Ovary (tissue), 10 donors: Measurements from ENCODE around the gene TMEM169. TPM values are rescaled to one million over a fixed set of nuclear protein-coding genes. Genes with fewer than 3 reads are reported as not detected.

Experiments used
- DNase-seq, 5 donors: peaks; one replicate each; pipeline ENCODE4 v3.0.0-alpha.2; 2019 to 2020
- H3K27ac ChIP-seq, 2 donors: fragments of 200-600 bp; one replicate each; pipeline versions ENCODE4 v1.5.1 to v1.8.0; 2019 to 2022
- H3K27me3 ChIP-seq: fragments of 200-600 bp; one replicate; pipeline ENCODE4 v1.8.0; 2022
- H3K36me3 ChIP-seq: fragments of 200-600 bp; sonication (generic); one replicate; pipeline ENCODE4 v1.5.1; 2019
- H3K4me1 ChIP-seq: one replicate; pipeline ENCODE4 v1.8.1; 2013; ENCODE audit warnings: mild to moderate bottlenecking, moderate library complexity; ENCODE audit not compliant: insufficient read depth
- H3K4me3 ChIP-seq: fragments of 200-600 bp; sonication (generic); one replicate; pipeline ENCODE4 v1.5.1; 2017
- H3K9me3 ChIP-seq, 2 donors: fragments of 200-600 bp in 1 of 2; sonication (generic) in 1 of 2; one replicate each; pipeline versions ENCODE4 v1.5.1 to v1.8.1; 2013 to 2019; ENCODE audit warnings: mild to moderate bottlenecking in 1 of 2, moderate library complexity in 1 of 2
- CTCF ChIP-seq, 3 donors: fragments of 450-650 bp in 2 of 3; fragments of 200-600 bp in 1 of 3; IDR thresholded peaks; one replicate each; pipeline versions ENCODE4 v1.5.1 to v1.8.0; 2016 to 2022; ENCODE audit warnings: antibody characterized with exemption in 3 of 3, mild to moderate bottlenecking in 1 of 3
- EP300 ChIP-seq: sonication (generic); formaldehyde crosslinking; IDR thresholded peaks from one replicate; pipeline ENCODE4 v1.6.1; 2017; ENCODE audit warnings: antibody characterized with exemption
- POLR2A ChIP-seq: fragments of 450-650 bp; IDR thresholded peaks from one replicate; pipeline ENCODE4 v1.6.1; 2017; ENCODE audit warnings: antibody characterized with exemption, mild to moderate bottlenecking, moderate library complexity
- WGBS, 3 donors: extraction: QIAGEN DNeasy Blood & Tissue Kit in 1 of 3; methylation state at CpG; one replicate each; pipeline versions ENCODE4 v1.1.5 to v1.1.7; 2013 to 2017; 5-methylcytosine and 5-hydroxymethylcytosine counted together
- intact Hi-C, 4 donors: fragments of 100-400 bp; cut with DNase I; formaldehyde crosslinking; loops; one replicate each; pipeline versions ENCODE4 v1.11.0 to v1.15.1; 2022 to 2023
- long read RNA-seq, 3 donors: library from polyadenylated mRNA in 2 of 3; unstranded in 2 of 3; transcript quantifications; one replicate each; pipeline ENCODE4 v2.0.0 and lab custom pipeline, GENCODE V29; 2021 to 2026
- polyA plus RNA-seq, 2 donors: library from polyadenylated mRNA; stranded (reverse); fragments of 200-250 nt in 1 of 2; fragments of 350-450 nt in 1 of 2; fragmentation: Illumina TruSeq in 1 of 2; extraction: RNeasy Lipid Tissue Mini Kit (QIAGEN cat#74804) in 1 of 2; gene quantifications; one replicate each; pipeline ENCODE4 v1.2.3, GENCODE V29; 2013 to 2014
- total RNA-seq, 7 donors: library from RNA; depleted of rRNA in 2 of 7; stranded (reverse); fragments of >200 nt in 2 of 7; fragmentation: NEBNext Ultra II Directional in 3 of 7; extraction: Animal tissue kit (Norgen Biotek cat#: 25700) in 3 of 7; gene quantifications; one replicate each; pipeline versions ENCODE4 v1.1.0 to v1.2.4, GENCODE V29; 2016 to 2023
- donor health status: DM: no; HTN: no; CAD: no; lungs with moderate emphysema.
- donor health status: DM: no; HTN: no; CAD: no.
- donor health status: Bipolar disorder and iron deficiency.
- donor health status: DM: yes; HTN: yes; CAD: no.
- donor health status: DM: no; HTN: no; CAD: no.
- donor health status: DM: yes; HTN: yes; CAD: no.

The TMEM169 gene
- total RNA-seq (under 1 TPM; 0.25 to 0.79 (median 0.37) TPM), polyA plus RNA-seq (under 1 TPM; 0.24 to 0.65 TPM)
- long read RNA-seq, donor 1 = 0 reads
- long read RNA-seq, donor 2, partial matches to known transcripts = 0 of 1 reads
- long read RNA-seq, donor 2, other reads (novel, unspliced or antisense) = 0 of 1 reads
- long read RNA-seq, donor 3, partial matches to known transcripts = 0 of 1 reads
- long read RNA-seq, donor 3, other reads (novel, unspliced or antisense) = 1 of 1 reads

GRCh38 chr2:216081487-216082116 is at the start of gene TMEM169, which contains the start of gene PECR:
TMEM169 (plus strand) TSS chr2:216081919; CDS start chr2:216095964, 14,045 bp downstream.
PECR (minus strand) TSS chr2:216081809; CDS start chr2:216081741, 68 bp downstream.
- Histone ChIP-seq H3K9me3 (no peaks in the 10 kb centered on the region), H3K4me1 (peaks cover 6% of the 10 kb centered on the region), H3K27ac (no peak within 1 kb of the TSS), H3K27me3 (no peaks in the 10 kb centered on the region), H3K4me3 (peak within 1 kb of the TSS; percentile 60), H3K36me3 (no peaks in the 10 kb centered on the region)
- TF ChIP-seq EP300 (no peak), POLR2A (peak; percentile 2)
- WGBS, 3 donors = 0 to 1% (median 1%) methylated on average over 31 to 44 of the region's 44 CpGs
- DNase-seq = peak; percentile 76 to 85 (median 78)
- intact Hi-C loops = no loop called here

- Histone ChIP-seq H3K27ac (no peak overlapping the region), H3K4me3 (no peak overlapping the region), H3K27me3 (no peaks in the 10 kb centered on the region), H3K4me1 (peaks cover 2% of the 10 kb centered on the region), H3K9me3 (no peaks in the 10 kb centered on the region), H3K36me3 (no peaks in the 10 kb centered on the region)
- TF ChIP-seq POLR2A (no peak), CTCF (IDR thresholded peaks at IDR 0.05) (no peak), EP300 (no peak)
- 83 to 97% (median 85%) methylated on average over 1 of the region's 1 CpG for WGBS, 3 donors
- no peak for DNase-seq
- intact Hi-C loops = loop anchor here in 1 of 4 donors (10.0 kb wide), 1 partner anchor 633 kb away; no protein-coding TSS in a partner anchor
Observed at GRCh38 chr2:216031960-216032689, 49.6 kb upstream of the TMEM169 start.

- Histone ChIP-seq H3K9me3 (no peaks in the 10 kb centered on the region), H3K27ac (no peak overlapping the region), H3K36me3 (no peaks in the 10 kb centered on the region), H3K4me1 (peaks cover 2% of the 10 kb centered on the region), H3K27me3 (no peaks in the 10 kb centered on the region), H3K4me3 (no peak overlapping the region)
- TF ChIP-seq POLR2A = no peak
- TF ChIP-seq EP300 = no peak
- no peak for TF ChIP-seq CTCF (IDR thresholded peaks at IDR 0.05)
- no peak for DNase-seq
- 97 to 98% (median 97%) methylated on average over 3 of the region's 3 CpGs for WGBS, 3 donors
- intact Hi-C loops = loop anchor here in 1 of 4 donors (10.0 kb wide), 1 partner anchor 631 kb away; no protein-coding TSS in a partner anchor
Observed at GRCh38 chr2:216033403-216033802, 48.3 kb upstream of the TMEM169 start.

GRCh38 chr2:216034065-216034464 is 47.7 kb upstream of the TMEM169 start:
- H3K4me1 ChIP-seq = peaks cover 2% of the 10 kb centered on the region
- TF ChIP-seq CTCF (IDR thresholded peaks at IDR 0.05) (peak; percentile 33 to 46 (median 34)), EP300 (no peak), POLR2A (no peak)
- H3K27ac ChIP-seq = no peak overlapping the region
- no peak overlapping the region for H3K4me3 ChIP-seq
- no peaks in the 10 kb centered on the region for H3K36me3 ChIP-seq
- intact Hi-C loops = loop anchor here in 1 of 4 donors (10.0 kb wide), 1 partner anchor 631 kb away; no protein-coding TSS in a partner anchor
- no peaks in the 10 kb centered on the region for H3K27me3 ChIP-seq
- DNase-seq = peak; percentile 19 to 69 (median 62)
- WGBS, 3 donors = 43 to 69% (median 60%) methylated on average over 1 of the region's 1 CpG
- no peaks in the 10 kb centered on the region for H3K9me3 ChIP-seq
